Measurements from ENCODE around the gene MBD3L5. TPM values are rescaled to one million over a fixed set of nuclear protein-coding genes. Genes with fewer than 3 reads are reported as not detected.

The MBD3L5 gene
- total RNA-seq, 4 donors from 2014 or later = not detected

DNA sequence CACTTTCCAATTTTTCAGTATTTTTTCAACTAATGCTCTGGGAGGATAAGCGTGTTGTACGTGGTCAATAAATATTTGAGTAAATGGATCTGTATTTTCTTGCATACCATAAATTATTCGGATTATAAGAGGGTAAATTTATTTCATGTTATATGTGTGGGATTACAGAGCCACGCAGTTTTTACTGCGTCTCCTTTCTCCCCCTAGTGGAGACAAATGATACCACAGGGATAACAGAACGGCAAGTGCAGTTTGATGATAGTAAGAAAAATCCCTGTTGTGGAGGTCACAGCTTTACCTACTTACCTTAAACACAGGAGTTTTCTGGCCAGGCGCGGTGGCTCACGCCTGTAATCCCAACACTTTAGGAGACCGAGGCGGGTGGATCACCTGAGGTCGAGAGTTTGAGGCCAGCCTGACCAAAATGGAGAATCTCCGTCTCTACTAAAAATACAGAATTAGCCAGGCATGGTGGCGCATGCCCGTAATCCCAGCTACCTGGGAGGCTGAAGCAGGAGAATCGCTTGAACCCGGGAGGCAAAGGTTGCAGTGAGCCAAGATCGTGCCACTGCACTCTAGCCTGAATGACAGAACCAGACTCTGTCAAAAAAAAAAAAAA lies 26.0 kb upstream of the MBD3L5 start:
- TF ChIP-seq EP300 (IDR thresholded peaks at IDR 0.05) = no peak
- TF ChIP-seq POLR2A (IDR thresholded peaks at IDR 0.05) = no peak
- TF ChIP-seq, protein P1, sequence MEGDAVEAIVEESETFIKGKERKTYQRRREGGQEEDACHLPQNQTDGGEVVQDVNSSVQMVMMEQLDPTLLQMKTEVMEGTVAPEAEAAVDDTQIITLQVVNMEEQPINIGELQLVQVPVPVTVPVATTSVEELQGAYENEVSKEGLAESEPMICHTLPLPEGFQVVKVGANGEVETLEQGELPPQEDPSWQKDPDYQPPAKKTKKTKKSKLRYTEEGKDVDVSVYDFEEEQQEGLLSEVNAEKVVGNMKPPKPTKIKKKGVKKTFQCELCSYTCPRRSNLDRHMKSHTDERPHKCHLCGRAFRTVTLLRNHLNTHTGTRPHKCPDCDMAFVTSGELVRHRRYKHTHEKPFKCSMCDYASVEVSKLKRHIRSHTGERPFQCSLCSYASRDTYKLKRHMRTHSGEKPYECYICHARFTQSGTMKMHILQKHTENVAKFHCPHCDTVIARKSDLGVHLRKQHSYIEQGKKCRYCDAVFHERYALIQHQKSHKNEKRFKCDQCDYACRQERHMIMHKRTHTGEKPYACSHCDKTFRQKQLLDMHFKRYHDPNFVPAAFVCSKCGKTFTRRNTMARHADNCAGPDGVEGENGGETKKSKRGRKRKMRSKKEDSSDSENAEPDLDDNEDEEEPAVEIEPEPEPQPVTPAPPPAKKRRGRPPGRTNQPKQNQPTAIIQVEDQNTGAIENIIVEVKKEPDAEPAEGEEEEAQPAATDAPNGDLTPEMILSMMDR (IDR thresholded peaks at IDR 0.05) = no peak
- TF ChIP-seq POLR2AphosphoS5 (IDR thresholded peaks at IDR 0.05) = no peak
- Histone ChIP-seq H3K36me3 (no peaks in the 10 kb centered on the region), H3K9me3 (no peaks in the 10 kb centered on the region), H3K4me1 (no peaks in the 10 kb centered on the region), H3K27ac (no peak overlapping the region), H3K27me3 (peaks cover 8% of the 10 kb centered on the region), H3K4me3 (no peak overlapping the region)
- no peak for ATAC-seq
- 85 to 91% methylated on average over 4 to 14 of the region's 18 CpGs for WGBS, 2 donors (ENCODE audit: low coverage in 1 of 2)

- Histone ChIP-seq H3K36me3 (no peaks in the 10 kb centered on the region), H3K9me3 (no peaks in the 10 kb centered on the region), H3K27me3 (peaks cover 8% of the 10 kb centered on the region), H3K4me3 (no peak overlapping the region), H3K27ac (no peak overlapping the region), H3K4me1 (no peaks in the 10 kb centered on the region)
- no peak for TF ChIP-seq POLR2A (IDR thresholded peaks at IDR 0.05)
- no peak for TF ChIP-seq POLR2AphosphoS5 (IDR thresholded peaks at IDR 0.05)
- ATAC-seq = no peak
- WGBS, 2 donors (ENCODE audit: low coverage in 1 of 2) = 70 to 78% methylated on average over 2 to 6 of the region's 11 CpGs
Measured at GRCh38 chr19:7006135-7006704, 24.2 kb upstream of the MBD3L5 start.

DNA sequence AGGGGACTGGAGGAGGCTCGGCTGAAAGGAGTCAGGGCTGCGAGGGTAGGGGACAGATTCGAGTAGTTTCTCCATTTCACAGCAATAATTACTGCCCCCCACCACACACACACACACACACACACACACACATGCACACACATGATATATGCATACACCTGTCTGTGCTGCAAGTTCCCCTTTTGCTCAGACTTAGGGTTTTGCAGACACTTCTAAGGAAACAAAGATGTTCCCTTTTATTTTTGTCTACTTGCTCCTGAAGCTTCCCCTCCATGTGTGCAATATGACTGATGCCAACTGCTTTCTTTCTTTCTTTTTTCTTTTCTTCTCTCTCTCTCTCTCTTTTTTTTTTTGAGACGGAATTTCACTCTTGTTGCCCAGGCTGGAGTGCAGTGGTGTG lies 22.5 kb upstream of the MBD3L5 start:
- H3K4me1 ChIP-seq = no peaks in the 10 kb centered on the region
- H3K36me3 ChIP-seq = no peaks in the 10 kb centered on the region
- H3K27me3 ChIP-seq = no peaks in the 10 kb centered on the region
- WGBS, 2 donors (ENCODE audit: low coverage in 1 of 2) = 30 to 50% methylated on average over 1 to 2 of the region's 4 CpGs
- H3K4me3 ChIP-seq = no peak overlapping the region
- no peaks in the 10 kb centered on the region for H3K9me3 ChIP-seq
- TF ChIP-seq, protein P1 (IDR thresholded peaks at IDR 0.05) = no peak
- TF ChIP-seq POLR2AphosphoS5 (IDR thresholded peaks at IDR 0.05) (no peak), POLR2A (IDR thresholded peaks at IDR 0.05) (no peak), EP300 (IDR thresholded peaks at IDR 0.05) (no peak)
- no peak overlapping the region for H3K27ac ChIP-seq
- no peak for ATAC-seq

- no peak for ATAC-seq
- Histone ChIP-seq H3K27me3 (no peaks in the 10 kb centered on the region), H3K4me1 (no peaks in the 10 kb centered on the region), H3K9me3 (peaks cover 0 to 14% (median 0%) of the 10 kb centered on the region in 3 donors), H3K36me3 (no peaks in the 10 kb centered on the region), H3K4me3 (no peak overlapping the region), H3K27ac (no peak overlapping the region)
- no peak for TF ChIP-seq EP300 (IDR thresholded peaks at IDR 0.05)
- no peak for TF ChIP-seq POLR2AphosphoS5 (IDR thresholded peaks at IDR 0.05)
- TF ChIP-seq, protein P1 (IDR thresholded peaks at IDR 0.05) = no peak
- TF ChIP-seq POLR2A (IDR thresholded peaks at IDR 0.05) = no peak
- WGBS, 2 donors (ENCODE audit: low coverage in 1 of 2) = 85 to 87% methylated on average over 5 to 9 of the region's 12 CpGs
Measured at GRCh38 chr19:7010722-7011593, 19.4 kb upstream of the MBD3L5 start.

DNA sequence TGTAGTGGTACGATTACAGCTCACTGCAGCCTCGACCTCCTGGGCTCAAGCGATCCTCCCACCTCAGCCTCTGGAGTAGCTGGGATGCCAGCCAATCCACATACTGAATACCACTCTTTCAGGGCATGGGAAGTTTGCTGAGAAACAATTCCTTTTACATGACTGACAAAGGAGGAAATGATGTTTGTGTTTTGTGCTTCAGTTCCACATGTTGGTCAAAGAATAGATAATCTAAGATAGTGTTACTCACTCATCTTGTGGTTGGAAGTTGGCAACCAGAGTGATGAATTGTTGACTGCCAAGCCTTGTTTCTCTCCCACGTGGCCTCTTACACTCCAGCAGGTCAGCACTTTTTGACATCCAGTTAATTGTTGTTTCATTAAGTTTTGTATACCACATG lies 16.7 kb upstream of the MBD3L5 start:
- peaks cover 0 to 14% (median 0%) of the 10 kb centered on the region in 3 donors for H3K9me3 ChIP-seq
- no peaks in the 10 kb centered on the region for H3K36me3 ChIP-seq
- H3K4me1 ChIP-seq = no peaks in the 10 kb centered on the region
- H3K4me3 ChIP-seq = no peak overlapping the region
- ATAC-seq = no peak
- TF ChIP-seq POLR2A (IDR thresholded peaks at IDR 0.05) (no peak), EP300 (IDR thresholded peaks at IDR 0.05) (no peak), POLR2AphosphoS5 (IDR thresholded peaks at IDR 0.05) (no peak)
- TF ChIP-seq, protein P1 (IDR thresholded peaks at IDR 0.05) = no peak
- H3K27me3 ChIP-seq = peaks cover 11% of the 10 kb centered on the region
- H3K27ac ChIP-seq = no peak overlapping the region
- WGBS, 2 donors (ENCODE audit: low coverage in 1 of 2) = 13 to 62% methylated on average over 1 to 4 of the region's 4 CpGs
